Activated naive CD4-positive, alpha-beta T cell treated with anti-CD3 and anti-CD28 coated beads, Interleukin-2, amount 10 ng/mL, durations not matched to agents 7 days and 5 days (primary cell): ENCODE measurements around the gene SHOC2.
A peak's percentile ranks its signal among the peaks of the same experiment; 100 is the strongest.

Experiments used
- CTCF ChIA-PET: fragments of 350-600 bp; sonication (Branson Sonifier 250); formaldehyde crosslinking; loops from one replicate; lab custom pipeline; 2021; ENCODE audit warnings: antibody characterized with exemption; lab: Charles Lee
- DNase-seq: peaks from one replicate; pipeline ENCODE4 v3.0.0-alpha.2; 2020
- H3K27ac Mint-ChIP-seq: one replicate; pipeline ENCODE4 v1.8.0; 2021; ENCODE audit warnings: mild to moderate bottlenecking, moderate library complexity, mixed read lengths
- H3K27me3 Mint-ChIP-seq: one replicate; pipeline ENCODE4 v1.8.0; 2021; ENCODE audit warnings: mild to moderate bottlenecking, mixed read lengths
- H3K36me3 Mint-ChIP-seq: one replicate; pipeline ENCODE4 v1.8.0; 2021; ENCODE audit warnings: mixed read lengths
- H3K4me1 Mint-ChIP-seq: one replicate; pipeline ENCODE4 v1.8.0; 2021; ENCODE audit warnings: mixed read lengths
- H3K4me3 Mint-ChIP-seq: one replicate; pipeline ENCODE4 v1.8.0; 2021; ENCODE audit warnings: mild to moderate bottlenecking, moderate library complexity, mixed read lengths
- H3K9me3 Mint-ChIP-seq: one replicate; pipeline ENCODE4 v1.8.0; 2021; ENCODE audit warnings: mixed read lengths

Gene SHOC2

DNA sequence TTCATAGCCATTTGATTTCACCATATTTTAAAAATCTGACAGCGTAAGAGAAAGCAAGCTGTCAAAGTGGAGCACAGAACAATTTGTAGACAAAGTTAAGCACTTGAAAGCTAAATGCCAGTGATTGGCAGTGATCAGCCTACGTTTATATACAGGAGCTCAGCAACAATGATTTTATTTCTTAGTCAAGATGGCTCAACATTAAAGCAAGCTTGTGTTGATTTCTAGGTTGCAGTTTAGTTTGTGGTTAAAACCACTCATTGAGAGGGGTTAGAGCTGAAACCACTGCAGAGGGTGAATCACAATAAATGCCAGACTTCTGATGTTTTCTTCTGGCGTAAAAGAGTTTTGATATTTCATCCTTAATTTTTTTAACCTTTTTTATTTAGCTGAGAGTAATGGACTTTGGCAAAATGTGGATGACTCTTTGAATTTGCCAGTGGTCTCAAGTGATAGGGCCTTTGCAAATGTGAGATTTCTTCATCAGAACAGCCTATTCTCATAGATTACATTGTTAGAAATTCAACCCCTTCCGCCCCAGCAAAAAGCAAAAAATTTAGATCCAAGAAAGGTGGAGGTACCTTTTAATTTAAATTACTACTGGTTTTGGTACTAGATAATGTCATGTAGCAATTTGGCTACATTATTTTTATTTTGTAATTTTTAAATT is 73.8 kb downstream of the SHOC2 start:
- peaks cover 21% of the 10 kb centered on the region for H3K4me1 Mint-ChIP-seq
- CTCF ChIA-PET = interaction anchor here (1.4 kb wide), 1 partner anchor 247 kb away, joined by 3 read pairs; no protein-coding TSS in a partner anchor
- H3K4me3 Mint-ChIP-seq = peak overlapping the region; percentile 28
- peak; percentile 32 for DNase-seq
- H3K36me3 Mint-ChIP-seq = peaks cover 31% of the 10 kb centered on the region
- no peaks in the 10 kb centered on the region for H3K27me3 Mint-ChIP-seq
- peak overlapping the region; percentile 60 for H3K27ac Mint-ChIP-seq
- H3K9me3 Mint-ChIP-seq = no peaks in the 10 kb centered on the region

DNA sequence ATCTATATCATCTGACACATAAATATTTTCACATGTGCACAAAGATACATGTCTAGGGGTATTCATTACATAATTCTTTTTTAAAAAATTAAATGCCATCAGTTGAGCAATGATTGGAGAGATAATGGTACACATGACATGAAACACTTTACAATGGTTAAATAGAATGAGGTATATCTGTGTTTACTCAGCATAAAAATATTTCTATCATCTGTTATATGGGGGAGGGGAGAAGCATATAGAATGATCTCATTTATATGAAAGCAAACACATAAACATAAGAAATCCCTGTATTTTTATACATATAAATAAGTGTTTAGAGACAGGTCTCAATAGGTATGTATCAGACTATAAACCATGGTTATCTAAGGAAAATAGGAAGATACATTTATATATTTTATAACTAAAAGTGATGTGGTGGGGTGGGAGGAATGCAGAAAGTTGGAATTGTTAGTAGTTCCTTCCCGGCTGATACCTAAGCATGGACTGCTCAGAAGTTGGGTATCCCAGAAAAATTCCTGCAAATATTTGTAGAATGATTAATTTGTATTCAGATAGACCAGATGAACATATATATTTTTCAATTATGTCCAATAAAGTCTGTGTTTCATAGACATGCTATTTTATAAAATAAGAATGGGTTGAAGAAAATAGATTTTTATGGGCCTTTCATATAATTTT is 75.1 kb downstream of the SHOC2 start:
- H3K27me3 Mint-ChIP-seq = no peaks in the 10 kb centered on the region
- H3K36me3 Mint-ChIP-seq = peaks cover 23% of the 10 kb centered on the region
- CTCF ChIA-PET = no interaction called here
- no peak overlapping the region for H3K4me3 Mint-ChIP-seq
- DNase-seq = no peak
- no peak overlapping the region for H3K27ac Mint-ChIP-seq
- H3K4me1 Mint-ChIP-seq = peaks cover 21% of the 10 kb centered on the region
- no peaks in the 10 kb centered on the region for H3K9me3 Mint-ChIP-seq

DNA sequence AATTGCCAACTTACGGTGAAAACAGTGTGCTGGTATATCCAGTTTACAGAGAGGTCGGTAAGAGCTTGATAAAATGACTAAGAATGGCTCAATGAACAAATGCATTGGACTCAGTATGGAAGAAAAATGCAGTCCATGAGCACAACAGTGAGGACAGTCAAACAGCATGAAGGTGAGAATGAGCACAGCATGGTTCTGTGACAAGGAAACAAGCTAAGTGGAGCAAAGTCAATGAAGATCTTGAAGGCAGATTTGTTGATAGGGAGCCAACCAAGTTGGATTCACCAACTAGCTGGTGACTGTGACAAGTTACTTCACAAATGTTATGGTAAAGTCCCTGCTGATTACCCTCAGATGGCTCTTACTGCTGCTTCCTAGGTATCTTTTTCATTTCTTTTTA is 75.9 kb downstream of the SHOC2 start:
- H3K9me3 Mint-ChIP-seq = no peaks in the 10 kb centered on the region
- CTCF ChIA-PET = no interaction called here

DNA sequence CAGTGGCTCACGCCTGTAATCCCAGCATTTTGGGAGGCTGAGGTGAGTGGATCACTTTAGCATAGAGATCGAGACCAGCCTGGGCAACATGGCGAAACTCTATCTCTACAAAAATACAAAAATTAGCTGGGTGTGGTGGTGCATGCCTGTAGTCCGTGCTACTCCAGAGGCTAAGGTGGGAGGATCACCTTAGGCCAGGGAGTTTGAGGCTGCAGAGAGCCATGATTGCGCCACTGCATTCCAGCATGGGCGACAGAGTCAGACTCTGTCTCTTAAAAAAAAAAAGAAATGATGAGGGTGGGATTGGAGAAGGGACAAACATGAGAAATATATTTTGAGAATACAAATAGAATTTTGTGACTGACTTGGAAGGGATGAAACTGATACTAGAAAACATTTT is 76.9 kb downstream of the SHOC2 start:
- no peak for DNase-seq
- CTCF ChIA-PET = no interaction called here
- H3K4me3 Mint-ChIP-seq = no peak overlapping the region
- H3K36me3 Mint-ChIP-seq = peaks cover 16% of the 10 kb centered on the region
- peaks cover 21% of the 10 kb centered on the region for H3K4me1 Mint-ChIP-seq
- no peaks in the 10 kb centered on the region for H3K27me3 Mint-ChIP-seq
- H3K9me3 Mint-ChIP-seq = no peaks in the 10 kb centered on the region
- no peak overlapping the region for H3K27ac Mint-ChIP-seq

More for the DNA sequence above, 75.9 kb downstream of the SHOC2 start:
- Mint-ChIP-seq H3K27me3 (no peaks in the 10 kb centered on the region), H3K4me3 (no peak overlapping the region), H3K27ac (no peak overlapping the region), H3K4me1 (peaks cover 21% of the 10 kb centered on the region), H3K36me3 (peaks cover 18% of the 10 kb centered on the region)
- no peak for DNase-seq

DNA sequence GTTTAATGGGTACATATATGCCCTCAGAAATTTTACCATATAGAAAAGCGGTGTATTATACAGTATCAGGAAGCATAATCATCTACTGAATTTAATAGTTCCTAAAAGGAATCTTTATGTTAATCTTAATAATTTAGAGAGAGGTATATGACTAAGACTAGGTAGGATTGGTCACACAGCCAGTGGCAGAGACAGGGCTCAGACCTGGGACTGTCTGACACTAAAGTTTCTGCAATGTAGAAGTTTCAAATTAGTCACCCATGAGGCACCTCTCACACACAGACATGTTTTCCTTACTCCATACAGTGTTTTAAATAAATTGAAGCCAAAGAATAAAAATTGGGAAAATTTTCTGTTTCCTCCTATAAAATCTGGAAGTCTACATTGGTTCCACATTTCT is 84.6 kb downstream of the SHOC2 start:
- H3K27me3 Mint-ChIP-seq = no peaks in the 10 kb centered on the region
- CTCF ChIA-PET = no interaction called here
- no peaks in the 10 kb centered on the region for H3K4me1 Mint-ChIP-seq
- H3K36me3 Mint-ChIP-seq = peaks cover 17% of the 10 kb centered on the region
- no peak for DNase-seq
- H3K9me3 Mint-ChIP-seq = no peaks in the 10 kb centered on the region
- no peak overlapping the region for H3K27ac Mint-ChIP-seq
- H3K4me3 Mint-ChIP-seq = no peak overlapping the region

DNA sequence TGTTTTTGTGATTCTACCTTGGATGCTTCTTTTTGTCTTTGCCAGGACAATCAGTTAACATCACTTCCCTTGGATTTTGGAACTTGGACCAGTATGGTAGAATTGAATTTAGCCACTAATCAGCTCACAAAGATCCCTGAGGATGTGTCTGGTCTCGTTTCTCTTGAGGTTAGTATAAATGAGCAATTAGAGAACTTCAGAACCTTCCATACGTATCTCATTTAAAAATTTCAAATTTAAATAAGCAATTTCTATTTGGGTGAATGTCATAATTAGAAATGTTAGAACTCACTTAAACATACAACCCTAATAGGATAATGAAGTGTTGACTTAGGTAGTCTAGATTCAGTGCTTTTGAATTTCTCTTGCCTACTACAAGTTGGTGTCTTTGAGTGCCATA is 88.1 kb downstream of the SHOC2 start:
- Mint-ChIP-seq H3K27ac (no peak overlapping the region), H3K36me3 (peaks cover 22% of the 10 kb centered on the region), H3K9me3 (no peaks in the 10 kb centered on the region), H3K4me3 (no peak overlapping the region), H3K27me3 (no peaks in the 10 kb centered on the region), H3K4me1 (no peaks in the 10 kb centered on the region)
- CTCF ChIA-PET = no interaction called here
- DNase-seq = no peak

DNA sequence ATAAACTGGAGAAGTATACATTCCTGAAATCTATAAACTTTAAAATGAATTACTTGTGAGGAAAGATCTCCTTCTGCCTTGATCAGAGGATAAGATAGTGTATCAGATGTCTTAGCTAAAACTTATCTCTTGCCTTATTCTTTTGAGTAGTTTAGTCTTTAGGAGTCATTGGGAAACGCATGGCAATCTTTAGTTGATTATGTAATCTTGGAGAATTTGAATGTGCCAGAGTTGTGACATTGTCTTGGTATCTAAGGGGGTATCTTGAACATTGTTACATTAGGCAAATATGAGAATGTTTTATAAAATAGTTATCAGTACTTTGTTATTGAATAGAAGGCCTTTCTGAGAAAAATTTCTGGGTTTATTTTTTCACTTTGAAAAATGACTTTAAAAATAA is 95.8 kb downstream of the SHOC2 start:
- H3K36me3 Mint-ChIP-seq = peaks cover 31% of the 10 kb centered on the region
- DNase-seq = no peak
- H3K4me1 Mint-ChIP-seq = peaks cover 2% of the 10 kb centered on the region
- CTCF ChIA-PET = no interaction called here
- no peak overlapping the region for H3K4me3 Mint-ChIP-seq
- no peak overlapping the region for H3K27ac Mint-ChIP-seq
- no peaks in the 10 kb centered on the region for H3K27me3 Mint-ChIP-seq
- no peaks in the 10 kb centered on the region for H3K9me3 Mint-ChIP-seq

DNA sequence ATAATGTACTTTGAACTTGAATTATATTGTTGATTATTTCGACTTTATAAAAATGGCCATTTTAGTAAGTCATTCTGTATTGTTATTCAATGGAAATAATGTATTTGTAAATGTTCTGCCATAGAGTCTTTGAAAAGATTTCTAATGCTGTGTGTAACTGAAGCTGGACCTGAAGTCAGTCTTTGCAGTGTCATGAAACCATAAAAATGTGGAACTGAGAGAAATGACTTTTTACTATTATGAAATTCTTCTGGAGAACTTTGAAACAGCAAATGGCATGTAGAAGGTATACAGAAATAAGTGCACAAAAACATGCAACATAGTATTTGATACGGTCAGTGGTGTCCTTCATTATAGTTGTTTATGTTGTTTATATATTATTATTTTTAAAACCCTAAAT is 97.7 kb downstream of the SHOC2 start:
- H3K4me1 Mint-ChIP-seq = peaks cover 2% of the 10 kb centered on the region
- CTCF ChIA-PET = no interaction called here
- no peaks in the 10 kb centered on the region for H3K9me3 Mint-ChIP-seq
- H3K27me3 Mint-ChIP-seq = no peaks in the 10 kb centered on the region
- no peak overlapping the region for H3K27ac Mint-ChIP-seq
- no peak overlapping the region for H3K4me3 Mint-ChIP-seq
- peaks cover 40% of the 10 kb centered on the region for H3K36me3 Mint-ChIP-seq
- no peak for DNase-seq

DNA sequence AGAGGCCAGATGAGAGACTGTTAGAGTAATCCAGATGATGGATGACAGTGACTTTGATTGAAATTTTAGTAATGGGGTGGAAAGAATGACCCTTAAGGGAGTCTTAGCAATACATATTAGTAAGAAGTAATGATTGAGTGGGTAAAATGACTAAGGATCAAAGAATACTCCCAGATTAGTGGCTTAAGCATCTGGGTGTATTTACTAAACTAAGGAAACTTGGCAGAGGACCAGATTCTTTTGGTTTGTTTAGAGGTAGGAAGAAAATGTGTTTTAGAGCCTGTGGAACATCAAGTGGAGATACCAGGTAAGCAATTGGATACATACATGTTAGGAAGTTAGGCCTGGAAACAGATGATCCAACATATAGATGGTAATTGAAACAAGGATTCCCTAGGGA is 98.6 kb downstream of the SHOC2 start:
- no peak overlapping the region for H3K4me3 Mint-ChIP-seq
- DNase-seq = no peak
- CTCF ChIA-PET = no interaction called here
- H3K36me3 Mint-ChIP-seq = peaks cover 42% of the 10 kb centered on the region
- H3K4me1 Mint-ChIP-seq = peaks cover 2% of the 10 kb centered on the region
- H3K27ac Mint-ChIP-seq = no peak overlapping the region
- H3K27me3 Mint-ChIP-seq = no peaks in the 10 kb centered on the region
- H3K9me3 Mint-ChIP-seq = peaks cover 2% of the 10 kb centered on the region

DNA sequence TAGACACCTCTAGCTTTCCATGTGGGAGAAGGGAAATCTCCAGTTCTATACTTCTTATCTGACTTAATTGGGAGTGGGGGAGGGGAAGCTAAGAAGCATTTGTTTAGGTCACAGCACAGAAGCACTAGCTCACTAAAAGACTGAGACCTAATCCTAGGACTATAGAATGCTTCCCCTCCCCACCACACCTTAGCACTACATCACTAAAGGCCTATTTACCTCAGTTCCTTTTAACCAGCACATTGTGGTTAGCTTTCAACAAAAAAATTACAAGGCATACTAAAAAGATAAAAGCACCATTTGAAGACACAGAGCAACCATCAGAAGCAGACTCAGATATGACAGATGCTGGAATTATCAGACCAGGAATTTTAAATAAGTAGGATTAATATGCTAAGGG is 103.7 kb downstream of the SHOC2 start:
- CTCF ChIA-PET = no interaction called here
- Mint-ChIP-seq H3K9me3 (peaks cover 10% of the 10 kb centered on the region), H3K27ac (no peak overlapping the region), H3K4me1 (peaks cover 2% of the 10 kb centered on the region), H3K36me3 (peaks cover 36% of the 10 kb centered on the region), H3K4me3 (no peak overlapping the region), H3K27me3 (no peaks in the 10 kb centered on the region)
- DNase-seq = no peak

DNA sequence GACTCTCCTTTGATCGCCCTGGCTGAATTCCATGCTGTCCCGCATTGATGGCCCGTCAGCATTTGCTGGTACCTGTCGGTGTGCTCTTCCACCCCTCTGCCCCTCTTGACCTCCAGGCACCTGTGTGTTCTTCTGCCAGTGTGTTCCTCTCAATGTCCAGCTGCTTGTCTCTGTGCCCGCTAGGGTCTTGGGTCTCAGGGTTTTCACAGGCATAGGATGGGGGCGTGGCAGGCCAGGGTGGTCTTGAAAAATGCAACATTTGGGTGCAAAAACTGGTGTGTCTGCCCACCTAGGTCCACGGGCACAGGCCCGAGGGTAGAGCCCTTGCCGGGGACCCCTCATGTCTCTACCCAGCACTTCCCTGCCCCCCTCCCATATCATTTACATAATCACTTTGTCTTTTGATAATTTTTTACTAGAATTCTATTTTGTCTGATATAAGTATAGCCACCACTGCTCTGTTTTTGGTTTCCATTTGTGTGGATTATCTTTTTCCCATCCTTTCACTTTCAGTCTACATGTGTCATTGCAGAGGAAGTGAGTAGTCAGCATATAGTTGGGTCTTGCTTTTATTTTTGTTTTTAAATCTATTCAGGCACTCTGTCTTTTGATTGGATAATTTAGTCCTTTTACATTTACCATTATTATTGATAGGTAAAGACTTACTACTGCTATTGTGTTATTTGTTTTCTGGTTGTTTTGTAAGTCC is 110.8 kb downstream of the SHOC2 start:
- DNase-seq = no peak
- Mint-ChIP-seq H3K4me1 (peaks cover 8% of the 10 kb centered on the region), H3K4me3 (no peak overlapping the region), H3K9me3 (peaks cover 13% of the 10 kb centered on the region), H3K36me3 (peaks cover 6% of the 10 kb centered on the region), H3K27me3 (peaks cover 4% of the 10 kb centered on the region), H3K27ac (no peak overlapping the region)
- CTCF ChIA-PET = no interaction called here

DNA sequence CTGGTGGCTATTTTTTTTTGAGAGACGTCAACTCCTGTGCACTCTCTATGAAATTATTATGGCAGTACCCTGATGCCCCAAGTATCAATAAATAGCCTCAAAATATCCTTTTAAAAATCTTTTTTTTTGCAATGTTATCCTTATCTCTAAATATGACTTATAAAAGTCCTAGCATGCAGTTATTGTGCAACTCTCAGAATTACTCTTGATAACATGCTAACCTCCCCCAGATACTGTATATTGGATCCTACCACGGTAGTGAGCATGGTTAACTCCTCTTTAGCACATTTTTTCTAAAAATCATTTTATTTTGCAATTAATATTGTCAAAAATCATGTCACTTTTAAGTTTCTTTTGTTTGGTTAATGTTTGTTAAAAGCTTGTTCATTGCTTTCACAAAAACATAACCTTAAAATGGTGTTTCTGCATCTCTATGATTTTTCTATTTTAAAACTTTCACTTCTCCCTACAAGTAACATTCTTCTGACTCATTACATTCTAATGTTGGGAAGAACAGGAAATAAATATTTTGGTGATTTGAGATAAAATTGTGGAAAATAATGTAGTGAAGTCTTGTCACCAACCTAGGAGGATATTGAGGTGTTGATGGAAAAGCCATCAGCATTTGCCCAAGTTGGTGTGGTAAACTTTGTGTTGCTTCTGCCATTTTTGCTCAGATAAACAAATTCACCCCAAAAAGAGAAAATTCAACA is 115.3 kb downstream of the SHOC2 start:
- Mint-ChIP-seq H3K27me3 (peaks cover 4% of the 10 kb centered on the region), H3K9me3 (peaks cover 21% of the 10 kb centered on the region), H3K36me3 (peaks cover 8% of the 10 kb centered on the region), H3K4me3 (no peak overlapping the region), H3K4me1 (peaks cover 8% of the 10 kb centered on the region), H3K27ac (no peak overlapping the region)
- CTCF ChIA-PET = no interaction called here
- no peak for DNase-seq

DNA sequence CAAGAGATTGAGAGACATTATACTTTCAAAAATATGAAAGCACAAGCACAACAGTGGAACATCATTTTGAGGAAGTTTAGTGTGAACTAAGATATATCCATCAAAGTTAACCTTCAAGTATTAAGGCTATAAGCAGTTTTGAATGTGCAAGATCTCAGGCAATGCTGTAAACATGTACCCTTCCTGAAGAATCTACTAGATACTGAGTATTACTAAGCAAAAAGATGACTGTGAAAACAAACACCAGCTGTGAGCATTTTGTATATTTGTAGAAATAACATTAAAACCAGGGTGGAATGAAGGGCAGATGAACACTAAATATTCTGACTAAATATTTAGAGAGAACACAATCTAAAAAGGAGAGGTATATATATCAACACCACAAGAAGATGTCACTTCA is 116.1 kb downstream of the SHOC2 start:
- no peak overlapping the region for H3K4me3 Mint-ChIP-seq
- H3K27ac Mint-ChIP-seq = no peak overlapping the region
- H3K27me3 Mint-ChIP-seq = peaks cover 4% of the 10 kb centered on the region
- peaks cover 27% of the 10 kb centered on the region for H3K9me3 Mint-ChIP-seq
- CTCF ChIA-PET = no interaction called here
- DNase-seq = no peak
- peaks cover 6% of the 10 kb centered on the region for H3K36me3 Mint-ChIP-seq
- peaks cover 2% of the 10 kb centered on the region for H3K4me1 Mint-ChIP-seq

DNA sequence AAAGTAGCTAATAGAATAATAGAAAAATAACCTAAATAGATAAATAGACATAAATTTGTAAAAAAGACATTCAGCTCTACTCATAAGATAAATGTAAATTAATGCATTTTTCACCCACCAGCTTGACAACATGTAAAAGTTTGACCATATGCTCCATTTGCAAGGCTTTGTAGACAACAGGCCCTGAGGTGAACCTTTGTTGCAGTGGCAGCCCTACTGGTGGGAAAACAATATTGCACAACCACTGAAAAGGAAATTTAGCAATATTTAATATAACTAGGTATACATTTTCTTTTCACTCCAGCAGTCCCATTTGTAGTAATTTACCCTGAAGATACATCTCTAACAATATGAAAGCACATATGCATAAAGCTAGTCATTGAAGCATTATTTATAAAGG is 118.5 kb downstream of the SHOC2 start:
- Mint-ChIP-seq H3K4me1 (no peaks in the 10 kb centered on the region), H3K36me3 (peaks cover 2% of the 10 kb centered on the region), H3K4me3 (no peak overlapping the region), H3K27me3 (peaks cover 4% of the 10 kb centered on the region), H3K9me3 (peaks cover 32% of the 10 kb centered on the region), H3K27ac (no peak overlapping the region)
- CTCF ChIA-PET = no interaction called here
- no peak for DNase-seq
